ENCODE measurements around the gene MCM10. TPM values are rescaled to one million over a fixed set of nuclear protein-coding genes. Genes with fewer than 3 reads are reported as not detected.

MCM10 gene
- total and polyA plus RNA-seq, 2 experiments from 2014 or later, result 38.2 to 43.0 TPM

- TF ChIP-seq ETS1 (IDR thresholded peaks at IDR 0.05) (no peak), NANOG (IDR thresholded peaks at IDR 0.05; ENCODE audit: borderline replicate concordance) (no peak), ZNF114 (CRISPR knock-in tag; IDR thresholded peaks at IDR 0.05) (no peak), CTCF (conservative IDR thresholded peaks at IDR 0.05; ENCODE audit: low read depth in 2 of 2) (no peak)
Observed at GRCh38 chr10:13213163-13213562, 51.8 kb downstream of the MCM10 start (continued).

- Histone ChIP-seq H3K27me3 (ENCODE audit: insufficient read depth) (no peaks in the 10 kb centered on the region), H3K9me2 (ENCODE audit: insufficient read depth) (no peaks in the 10 kb centered on the region), H3K79me2 (replicated peaks; ENCODE audit: insufficient read depth) (no peaks in the 10 kb centered on the region), H4K20me1 (replicated peaks; ENCODE audit: insufficient read depth) (no peaks in the 10 kb centered on the region), H2AFZ (no peak overlapping the region), H3K36me3 (ENCODE audit: insufficient read depth) (peaks cover 8% of the 10 kb centered on the region; the same call in 1 of the 2 replicates), H3K4me1 (ENCODE audit: insufficient read depth) (peaks cover 8% of the 10 kb centered on the region; the same call in 1 of the 2 replicates), H3K4me3 (no peak overlapping the region), H3K4me2 (no peak overlapping the region), H3F3A (replicated peaks; ENCODE audit: low read depth) (no peaks in the 10 kb centered on the region), H3K27ac (ENCODE audit: low read depth) (no peak overlapping the region)
- Mint-ChIP-seq H3K9me3 (peaks cover 22% of the 10 kb centered on the region; the same call in 2 of the 3 replicates), H3K36me3 (ENCODE audit: low read depth) (peaks cover 33% of the 10 kb centered on the region), H3K4me1 (peaks cover 9% of the 10 kb centered on the region), H3K4me3 (no peak overlapping the region), H3K27ac (no peak overlapping the region), H3K27me3 (ENCODE audit: insufficient read depth, low read depth, poor library complexity) (peaks cover 3% of the 10 kb centered on the region)
- DNase-seq (ENCODE audit: low spot score) (no peak), ATAC-seq (no peak)
- TF ChIP-seq EZH2 (IDR thresholded peaks at IDR 0.05; ENCODE audit: low read depth, unreplicated experiment) (no peak), REST (IDR thresholded peaks at IDR 0.05; ENCODE audit: unreplicated experiment) (no peak), ZNF331 (CRISPR knock-in tag; IDR thresholded peaks at IDR 0.05; ENCODE audit: low read depth) (no peak), POLR2AphosphoS5 (IDR thresholded peaks at IDR 0.05; ENCODE audit: low read depth) (no peak), EZH2phosphoT487 (IDR thresholded peaks at IDR 0.05; ENCODE audit: unreplicated experiment) (no peak), ZNF114 (CRISPR knock-in tag; IDR thresholded peaks at IDR 0.05) (no peak), NANOG (IDR thresholded peaks at IDR 0.05; ENCODE audit: borderline replicate concordance) (no peak), ZNF462 (CRISPR knock-in tag; IDR thresholded peaks at IDR 0.05) (no peak), CREB1 (CRISPR knock-in tag; IDR thresholded peaks at IDR 0.05; ENCODE audit: low read depth) (no peak)
Observed at GRCh38 chr10:13218878-13219277, 57.5 kb downstream of the MCM10 start.

Measured in GM23338 (cell line).